ENCODE measurements around the gene SERINC5.

Gene SERINC5

DNA sequence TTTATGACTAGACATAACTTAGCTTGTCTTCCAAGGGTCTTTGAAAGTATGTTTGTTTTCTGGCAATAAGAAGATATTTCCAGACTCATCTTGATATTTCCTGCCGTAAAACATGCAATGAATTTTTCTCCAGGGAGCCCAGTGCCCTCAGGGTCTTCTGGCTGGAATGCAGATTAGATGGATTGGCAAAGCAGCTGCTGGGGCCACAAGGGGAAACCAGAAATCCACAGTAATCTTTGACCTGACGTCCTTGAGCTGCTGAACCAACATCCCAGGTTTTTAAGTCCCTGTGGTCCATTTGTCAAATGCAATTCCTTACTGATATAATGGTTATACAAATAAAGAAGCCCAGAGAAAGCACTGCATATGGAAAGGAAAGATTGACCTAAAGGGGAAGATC, 127.7 kb downstream of the SERINC5 start:
- Histone ChIP-seq H3K4me3 (ENCODE audit: low read length) (no peak overlapping the region), H3K18ac (ENCODE audit: low read length) (no peak overlapping the region), H3K9ac (ENCODE audit: low read length) (no peak overlapping the region), H2BK5ac (ENCODE audit: low read length) (no peak overlapping the region), H3K56ac (ENCODE audit: low read length) (no peak overlapping the region), H4K8ac (ENCODE audit: low read depth, low read length) (no peak overlapping the region), H2BK120ac (ENCODE audit: low read depth, low read length) (no peak overlapping the region), H3K4me2 (ENCODE audit: low read length) (no peak overlapping the region), H2AK5ac (ENCODE audit: low read length) (no peak overlapping the region), H3K23ac (ENCODE audit: low read length) (no peak overlapping the region), H3K27ac (ENCODE audit: low read depth, low read length) (no peak overlapping the region), H2BK15ac (replicated peaks; ENCODE audit: low read depth) (no peak overlapping the region), H3K4me1 (ENCODE audit: control insufficient read depth, low read depth, low read length) (no peaks in the 10 kb centered on the region), H3K36me3 (ENCODE audit: control insufficient read depth, insufficient read depth, low read length) (no peaks in the 10 kb centered on the region), H3K27me3 (ENCODE audit: insufficient read depth, low read length, poor library complexity) (no peaks in the 10 kb centered on the region), H3K79me2 (ENCODE audit: control insufficient read depth, insufficient read depth, low read length) (no peaks in the 10 kb centered on the region), H3K79me1 (ENCODE audit: low read length) (no peaks in the 10 kb centered on the region), H3K4ac (ENCODE audit: low read depth, low read length) (no peak overlapping the region), H4K5ac (ENCODE audit: low read length) (no peak overlapping the region)
- no CpG with 5 or more reads among the region's 2 CpGs for WGBS (ENCODE audit: extremely low coverage, insufficient coverage, low lambda C conversion rate)
- peak; percentile 86 for DNase-seq

DNA sequence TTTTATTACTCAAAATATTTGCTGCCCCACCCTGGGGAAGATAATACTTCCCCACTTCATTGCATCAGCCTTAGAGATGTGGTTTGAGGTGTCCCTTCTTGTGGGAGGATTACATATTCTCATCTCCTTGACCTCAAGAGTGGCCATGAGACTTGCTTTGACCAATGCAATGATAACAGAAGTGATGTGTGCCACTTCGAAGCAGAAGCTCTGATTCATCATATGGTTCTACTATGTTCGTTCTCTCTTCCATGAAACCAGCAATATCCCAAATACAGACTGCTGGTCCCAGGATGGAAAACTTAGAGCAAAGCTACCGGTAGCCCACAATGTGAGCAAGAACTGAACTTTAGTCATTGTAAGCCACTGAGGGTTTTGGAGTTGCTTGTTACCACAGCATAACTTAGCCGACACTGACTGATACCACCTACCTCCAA, 128.7 kb downstream of the SERINC5 start:
- no peaks in the 10 kb centered on the region for H3K36me3 ChIP-seq (ENCODE audit: control insufficient read depth, insufficient read depth, low read length)
- no peak overlapping the region for H2BK120ac ChIP-seq (ENCODE audit: low read depth, low read length)
- no peaks in the 10 kb centered on the region for H3K79me2 ChIP-seq (ENCODE audit: control insufficient read depth, insufficient read depth, low read length)
- no peak overlapping the region for H3K23ac ChIP-seq (ENCODE audit: low read length)
- H3K27ac ChIP-seq (ENCODE audit: low read depth, low read length) = no peak overlapping the region
- H3K4me2 ChIP-seq (ENCODE audit: low read length) = no peak overlapping the region
- H2BK15ac ChIP-seq (replicated peaks; ENCODE audit: low read depth) = no peak overlapping the region
- no peak overlapping the region for H2BK5ac ChIP-seq (ENCODE audit: low read length)
- H2AK5ac ChIP-seq (ENCODE audit: low read length) = no peak overlapping the region
- H3K79me1 ChIP-seq (ENCODE audit: low read length) = no peaks in the 10 kb centered on the region
- DNase-seq = no peak
- H3K56ac ChIP-seq (ENCODE audit: low read length) = no peak overlapping the region
- no peaks in the 10 kb centered on the region for H3K4me1 ChIP-seq (ENCODE audit: control insufficient read depth, low read depth, low read length)
- no peak overlapping the region for H3K4ac ChIP-seq (ENCODE audit: low read depth, low read length)
- no peak overlapping the region for H3K4me3 ChIP-seq (ENCODE audit: low read length)
- no peak overlapping the region for H4K5ac ChIP-seq (ENCODE audit: low read length)
- WGBS (ENCODE audit: extremely low coverage, insufficient coverage, low lambda C conversion rate) = no CpG with 5 or more reads among the region's 4 CpGs
- H3K9ac ChIP-seq (ENCODE audit: low read length) = no peak overlapping the region
- H4K8ac ChIP-seq (ENCODE audit: low read depth, low read length) = no peak overlapping the region
- no peaks in the 10 kb centered on the region for H3K27me3 ChIP-seq (ENCODE audit: insufficient read depth, low read length, poor library complexity)
- H3K18ac ChIP-seq (ENCODE audit: low read length) = no peak overlapping the region

DNA sequence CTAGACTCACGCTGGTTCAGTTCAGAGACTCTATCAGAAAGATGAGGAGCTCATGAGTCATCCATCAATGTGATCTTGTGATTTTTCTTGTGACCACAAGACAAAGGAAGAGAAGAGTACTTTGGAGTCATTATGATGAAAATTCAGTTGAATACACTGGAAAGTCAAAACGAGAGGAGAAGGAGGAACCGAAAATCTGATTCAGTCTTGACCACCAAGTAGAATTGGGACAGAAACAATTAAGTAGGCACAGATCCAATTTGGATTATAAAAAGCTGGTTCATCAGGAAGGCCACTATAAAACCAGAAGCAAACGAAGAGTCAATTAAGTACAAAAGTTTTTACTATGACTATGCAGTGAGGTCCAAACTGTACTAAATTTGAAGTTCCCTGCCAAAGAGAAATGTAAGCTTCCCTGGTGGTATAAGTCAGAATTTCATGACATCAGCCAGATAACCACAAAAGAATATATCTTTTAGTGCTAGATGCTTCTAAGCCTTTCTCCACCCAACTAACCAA, 129.8 kb downstream of the SERINC5 start:
- H3K4me1 ChIP-seq (ENCODE audit: control insufficient read depth, low read depth, low read length) = no peaks in the 10 kb centered on the region
- no peak overlapping the region for H2BK15ac ChIP-seq (replicated peaks; ENCODE audit: low read depth)
- H3K36me3 ChIP-seq (ENCODE audit: control insufficient read depth, insufficient read depth, low read length) = no peaks in the 10 kb centered on the region
- no peaks in the 10 kb centered on the region for H3K27me3 ChIP-seq (ENCODE audit: insufficient read depth, low read length, poor library complexity)
- DNase-seq = no peak
- no peak overlapping the region for H3K23ac ChIP-seq (ENCODE audit: low read length)
- no peak overlapping the region for H3K18ac ChIP-seq (ENCODE audit: low read length)
- no peak overlapping the region for H2BK120ac ChIP-seq (ENCODE audit: low read depth, low read length)
- no peak overlapping the region for H4K5ac ChIP-seq (ENCODE audit: low read length)
- no peak overlapping the region for H4K8ac ChIP-seq (ENCODE audit: low read depth, low read length)
- no peak overlapping the region for H3K4me3 ChIP-seq (ENCODE audit: low read length)
- WGBS (ENCODE audit: extremely low coverage, insufficient coverage, low lambda C conversion rate) = no CpG with 5 or more reads among the region's 4 CpGs
- no peak overlapping the region for H2BK5ac ChIP-seq (ENCODE audit: low read length)
- H3K9ac ChIP-seq (ENCODE audit: low read length) = no peak overlapping the region
- H2AK5ac ChIP-seq (ENCODE audit: low read length) = no peak overlapping the region
- H3K4me2 ChIP-seq (ENCODE audit: low read length) = no peak overlapping the region
- H3K56ac ChIP-seq (ENCODE audit: low read length) = no peak overlapping the region
- no peaks in the 10 kb centered on the region for H3K79me2 ChIP-seq (ENCODE audit: control insufficient read depth, insufficient read depth, low read length)
- no peak overlapping the region for H3K27ac ChIP-seq (ENCODE audit: low read depth, low read length)
- H3K79me1 ChIP-seq (ENCODE audit: low read length) = no peaks in the 10 kb centered on the region
- H3K4ac ChIP-seq (ENCODE audit: low read depth, low read length) = no peak overlapping the region

DNA sequence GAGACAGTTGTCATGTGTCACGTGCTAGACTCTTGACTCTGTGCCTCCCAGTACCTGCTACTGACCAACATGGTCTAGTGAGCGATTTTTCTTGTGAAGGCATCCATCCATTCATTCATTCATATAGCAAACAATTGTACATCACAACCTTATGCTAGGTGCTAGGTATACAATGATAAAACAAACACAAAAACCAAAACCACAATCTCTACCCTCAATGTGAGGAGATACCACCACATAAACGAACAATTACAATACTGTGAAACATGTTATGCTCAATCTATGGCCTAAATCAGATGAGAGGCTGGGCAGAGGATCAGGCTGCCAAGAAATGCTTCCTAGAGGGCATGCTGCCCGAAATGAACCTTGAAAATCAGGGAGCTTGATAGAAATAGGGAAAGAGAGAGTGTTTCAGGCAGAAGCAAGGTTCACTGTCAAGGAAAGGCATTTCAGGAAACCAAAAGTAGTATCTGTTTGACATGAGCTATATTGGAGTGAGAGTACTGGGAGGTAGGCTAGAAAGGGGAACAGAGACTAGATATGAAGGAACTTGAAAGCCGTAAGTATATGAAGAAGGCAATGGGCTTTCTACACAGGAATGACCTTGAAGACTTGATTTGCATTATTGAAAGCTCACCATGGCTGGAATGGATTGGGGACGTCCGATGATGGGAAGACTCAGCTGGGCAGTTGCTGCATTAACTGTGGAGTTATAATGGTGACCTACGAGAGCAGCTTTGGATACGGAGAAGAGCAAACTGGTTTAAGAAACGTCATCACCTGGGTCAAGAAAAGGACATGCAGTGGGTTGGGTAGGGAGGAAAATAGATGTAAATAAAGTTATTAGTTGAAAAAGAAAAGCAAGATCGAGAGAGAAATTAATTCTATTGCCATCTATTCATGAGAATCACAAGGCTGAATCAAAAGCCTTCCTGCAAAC, 130.6 kb downstream of the SERINC5 start:
- no peak for DNase-seq
- WGBS (ENCODE audit: extremely low coverage, insufficient coverage, low lambda C conversion rate) = 100% methylated on average over 1 of the region's 11 CpGs
- Histone ChIP-seq H3K4me2 (ENCODE audit: low read length) (no peak overlapping the region), H3K18ac (ENCODE audit: low read length) (no peak overlapping the region), H3K79me1 (ENCODE audit: low read length) (no peaks in the 10 kb centered on the region), H3K36me3 (ENCODE audit: control insufficient read depth, insufficient read depth, low read length) (no peaks in the 10 kb centered on the region), H3K4me3 (ENCODE audit: low read length) (no peak overlapping the region), H3K4ac (ENCODE audit: low read depth, low read length) (no peak overlapping the region), H3K27ac (ENCODE audit: low read depth, low read length) (no peak overlapping the region), H2BK15ac (replicated peaks; ENCODE audit: low read depth) (no peak overlapping the region), H4K8ac (ENCODE audit: low read depth, low read length) (no peak overlapping the region), H2AK5ac (ENCODE audit: low read length) (no peak overlapping the region), H4K5ac (ENCODE audit: low read length) (no peak overlapping the region), H3K27me3 (ENCODE audit: insufficient read depth, low read length, poor library complexity) (no peaks in the 10 kb centered on the region), H2BK5ac (ENCODE audit: low read length) (no peak overlapping the region), H3K9ac (ENCODE audit: low read length) (no peak overlapping the region), H2BK120ac (ENCODE audit: low read depth, low read length) (no peak overlapping the region), H3K56ac (ENCODE audit: low read length) (no peak overlapping the region), H3K23ac (ENCODE audit: low read length) (no peak overlapping the region), H3K4me1 (ENCODE audit: control insufficient read depth, low read depth, low read length) (no peaks in the 10 kb centered on the region), H3K79me2 (ENCODE audit: control insufficient read depth, insufficient read depth, low read length) (no peaks in the 10 kb centered on the region)

DNA sequence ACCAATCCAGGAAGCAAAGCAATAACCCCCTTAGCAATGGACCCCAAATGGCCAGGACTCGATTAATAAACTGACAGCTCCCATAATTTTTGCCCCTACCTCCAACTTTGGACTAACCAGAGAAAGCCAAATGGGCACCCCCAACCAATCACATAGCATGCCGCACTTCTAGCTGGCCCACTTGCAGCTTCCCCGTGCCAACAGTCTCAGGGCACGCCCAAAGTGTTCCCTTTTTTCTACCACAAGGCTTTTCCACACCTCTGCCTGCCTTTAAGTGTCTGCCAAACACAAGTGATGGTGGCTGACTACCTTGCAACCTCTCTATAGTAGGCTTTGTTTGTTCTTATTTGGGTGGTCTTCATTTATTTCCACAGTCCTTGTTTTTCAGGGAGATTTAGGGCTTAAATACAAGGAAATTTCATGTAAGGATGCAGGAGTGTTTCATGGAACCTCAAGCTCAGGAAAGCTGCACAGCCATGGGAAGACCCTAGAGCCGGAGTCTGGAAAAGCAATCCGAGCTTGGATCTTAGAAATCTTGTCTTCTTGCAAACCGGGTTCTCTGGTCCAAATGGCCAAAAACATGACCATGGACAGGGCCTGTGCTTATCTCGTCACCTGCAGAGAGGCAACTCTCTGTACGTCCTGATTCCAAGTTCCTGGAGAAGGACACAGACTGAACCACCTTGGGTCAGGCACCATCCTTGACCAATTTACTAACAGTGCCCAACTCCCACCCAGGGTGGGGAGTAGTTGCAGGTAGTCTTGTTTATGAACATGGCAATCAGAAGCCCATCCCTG, 131.5 kb downstream of the SERINC5 start:
- no peak for DNase-seq
- no peak overlapping the region for H2BK120ac ChIP-seq (ENCODE audit: low read depth, low read length)
- no peak overlapping the region for H2BK5ac ChIP-seq (ENCODE audit: low read length)
- H3K4me3 ChIP-seq (ENCODE audit: low read length) = no peak overlapping the region
- H4K8ac ChIP-seq (ENCODE audit: low read depth, low read length) = no peak overlapping the region
- H3K27ac ChIP-seq (ENCODE audit: low read depth, low read length) = no peak overlapping the region
- H2BK15ac ChIP-seq (replicated peaks; ENCODE audit: low read depth) = no peak overlapping the region
- no peaks in the 10 kb centered on the region for H3K79me1 ChIP-seq (ENCODE audit: low read length)
- no peak overlapping the region for H2AK5ac ChIP-seq (ENCODE audit: low read length)
- no CpG with 5 or more reads among the region's 9 CpGs for WGBS (ENCODE audit: extremely low coverage, insufficient coverage, low lambda C conversion rate)
- H3K79me2 ChIP-seq (ENCODE audit: control insufficient read depth, insufficient read depth, low read length) = no peaks in the 10 kb centered on the region
- H3K9ac ChIP-seq (ENCODE audit: low read length) = no peak overlapping the region
- no peak overlapping the region for H3K4me2 ChIP-seq (ENCODE audit: low read length)
- H3K56ac ChIP-seq (ENCODE audit: low read length) = no peak overlapping the region
- H3K27me3 ChIP-seq (ENCODE audit: insufficient read depth, low read length, poor library complexity) = no peaks in the 10 kb centered on the region
- no peak overlapping the region for H3K18ac ChIP-seq (ENCODE audit: low read length)
- H3K23ac ChIP-seq (ENCODE audit: low read length) = no peak overlapping the region
- H3K4ac ChIP-seq (ENCODE audit: low read depth, low read length) = no peak overlapping the region
- H3K4me1 ChIP-seq (ENCODE audit: control insufficient read depth, low read depth, low read length) = no peaks in the 10 kb centered on the region
- no peak overlapping the region for H4K5ac ChIP-seq (ENCODE audit: low read length)
- H3K36me3 ChIP-seq (ENCODE audit: control insufficient read depth, insufficient read depth, low read length) = no peaks in the 10 kb centered on the region
